ENCODE data around the gene HMCN2. TPM values are rescaled to one million over a fixed set of nuclear protein-coding genes. Genes with fewer than 3 reads are reported as not detected.

Gene HMCN2
- total and polyA plus RNA-seq, 2 of the 4 experiments (the other 2 are of a cell fraction) = 0.02 TPM; not detected in 1

GRCh38 chr9:130307667-130307943 is 42.0 kb downstream of the HMCN2 start:
- Histone ChIP-seq H3K9me3 (ENCODE audit: control insufficient read depth, insufficient read depth, low read length) (peaks cover 3% of the 10 kb centered on the region; the same call in 1 of the 2 replicates), H4K5ac (ENCODE audit: low read depth, low read length) (no peak overlapping the region), H3K9ac (ENCODE audit: low read depth, low read length) (no peak overlapping the region), H3K23ac (ENCODE audit: low read depth, low read length) (no peak overlapping the region), H2AFZ (replicated peaks; ENCODE audit: low read length, poor library complexity) (no peak overlapping the region), H3K27ac (ENCODE audit: insufficient read depth, low read length) (no peak overlapping the region), H4K8ac (ENCODE audit: low read depth in 2 of 2, low read length in 2 of 2) (no peak overlapping the region), H2AK5ac (ENCODE audit: low read depth, low read length) (no peak overlapping the region), H3K4me2 (ENCODE audit: low read depth, low read length) (no peak overlapping the region), H3K79me1 (ENCODE audit: low read depth in 1 of 2, low read length in 2 of 2) (no peaks in the 10 kb centered on the region), H3K14ac (replicated peaks; ENCODE audit: low read depth, low read length) (no peak overlapping the region), H3K18ac (ENCODE audit: low read depth, low read length) (no peak overlapping the region), H3K4me1 (ENCODE audit: control insufficient read depth, insufficient read depth, low read length) (no peaks in the 10 kb centered on the region), H3K4me3 (ENCODE audit: insufficient read depth, low read depth, low read length) (no peak overlapping the region), H4K20me1 (ENCODE audit: insufficient read depth, low read length) (no peaks in the 10 kb centered on the region), H2BK5ac (ENCODE audit: low read depth, low read length, poor library complexity, severe bottlenecking) (no peak overlapping the region), H2BK20ac (ENCODE audit: low read depth, low read length) (no peak overlapping the region), H2AK9ac (replicated peaks; ENCODE audit: low read depth, low read length, poor library complexity) (no peak overlapping the region), H3K4ac (ENCODE audit: low read depth, low read length) (no peak overlapping the region), H3K9me1 (ENCODE audit: insufficient read depth, low read length) (no peaks in the 10 kb centered on the region), H3K56ac (ENCODE audit: extremely low read depth, insufficient read depth, low read length) (no peak overlapping the region), H3K36me3 (ENCODE audit: control insufficient read depth, insufficient read depth, low read length) (no peaks in the 10 kb centered on the region), H2BK120ac (ENCODE audit: low read depth, low read length) (no peak overlapping the region), H4K91ac (ENCODE audit: insufficient read depth, low read depth, low read length) (no peak overlapping the region), H3K27me3 (ENCODE audit: control insufficient read depth, insufficient read depth, low read length) (peaks cover 73% of the 10 kb centered on the region), H2BK15ac (ENCODE audit: low read depth, low read length) (no peak overlapping the region)
- ChIA-PET CTCF (no interaction called here), POLR2A (ENCODE audit: unreplicated experiment) (no interaction called here)
- ATAC-seq (ENCODE audit: low read depth) (no peak), DNase-seq (no peak)
- TF ChIP-seq RAD21 (IDR thresholded peaks at IDR 0.05; ENCODE audit: low read length) (no peak), BHLHE40 (IDR thresholded peaks at IDR 0.05; ENCODE audit: low read depth, low read length) (no peak), FOS (IDR thresholded peaks at IDR 0.05; ENCODE audit: low read depth, low read length) (no peak), RCOR1 (IDR thresholded peaks at IDR 0.05; ENCODE audit: insufficient replicate concordance, low read length) (no peak), RFX5 (IDR thresholded peaks at IDR 0.05; ENCODE audit: low read depth, low read length) (no peak), MAZ (IDR thresholded peaks at IDR 0.05; ENCODE audit: borderline replicate concordance, low read depth, low read length) (no peak), SMC3 (IDR thresholded peaks at IDR 0.05; ENCODE audit: low read depth, low read length) (no peak), CTCF (conservative IDR thresholded peaks at IDR 0.05; ENCODE audit: low read depth, low read length) (no peak), MXI1 (IDR thresholded peaks at IDR 0.05; ENCODE audit: borderline replicate concordance, low read depth, low read length) (no peak), CHD1 (IDR thresholded peaks at IDR 0.05; ENCODE audit: low read depth, low read length) (no peak), CEBPB (IDR thresholded peaks at IDR 0.05; ENCODE audit: low read depth, low read length) (no peak), POLR2A (IDR thresholded peaks at IDR 0.05; ENCODE audit: low read depth, low read length) (no peak), NFE2L2 (IDR thresholded peaks at IDR 0.05; ENCODE audit: low read depth, low read length) (no peak), MAFK (IDR thresholded peaks at IDR 0.05; ENCODE audit: low read depth, low read length) (no peak)
- TF ChIP-seq, protein P1, sequence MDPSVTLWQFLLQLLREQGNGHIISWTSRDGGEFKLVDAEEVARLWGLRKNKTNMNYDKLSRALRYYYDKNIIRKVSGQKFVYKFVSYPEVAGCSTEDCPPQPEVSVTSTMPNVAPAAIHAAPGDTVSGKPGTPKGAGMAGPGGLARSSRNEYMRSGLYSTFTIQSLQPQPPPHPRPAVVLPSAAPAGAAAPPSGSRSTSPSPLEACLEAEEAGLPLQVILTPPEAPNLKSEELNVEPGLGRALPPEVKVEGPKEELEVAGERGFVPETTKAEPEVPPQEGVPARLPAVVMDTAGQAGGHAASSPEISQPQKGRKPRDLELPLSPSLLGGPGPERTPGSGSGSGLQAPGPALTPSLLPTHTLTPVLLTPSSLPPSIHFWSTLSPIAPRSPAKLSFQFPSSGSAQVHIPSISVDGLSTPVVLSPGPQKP (IDR thresholded peaks at IDR 0.05; ENCODE audit: borderline replicate concordance, low read depth, low read length) = no peak
- TF ChIP-seq, protein P2, sequence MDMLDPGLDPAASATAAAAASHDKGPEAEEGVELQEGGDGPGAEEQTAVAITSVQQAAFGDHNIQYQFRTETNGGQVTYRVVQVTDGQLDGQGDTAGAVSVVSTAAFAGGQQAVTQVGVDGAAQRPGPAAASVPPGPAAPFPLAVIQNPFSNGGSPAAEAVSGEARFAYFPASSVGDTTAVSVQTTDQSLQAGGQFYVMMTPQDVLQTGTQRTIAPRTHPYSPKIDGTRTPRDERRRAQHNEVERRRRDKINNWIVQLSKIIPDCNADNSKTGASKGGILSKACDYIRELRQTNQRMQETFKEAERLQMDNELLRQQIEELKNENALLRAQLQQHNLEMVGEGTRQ (IDR thresholded peaks at IDR 0.05; ENCODE audit: low read depth, low read length) = no peak
- no CpG with 5 or more reads among the region's 5 CpGs for WGBS, 2 experiments (ENCODE audit: extremely low coverage in 2 of 2, insufficient read length in 1 of 2)
- intact Hi-C loops (cut with micrococcal nuclease) = no loop called here
- in situ Hi-C loops (cut with MboI; ENCODE audit: low sequenced_read_pairs) = no loop called here
- dilution Hi-C loops (cut with HindIII; ENCODE audit: low sequenced_read_pairs, unreplicated experiment) = no loop called here
- BruUV-seq (replicated peaks) = no TSS peak
